ENCODE measurements around the gene AFP.

Gene AFP

GRCh38 chr4:73470728-73471127 lies 34.7 kb downstream of the AFP start:
- no peak overlapping the region for H3K4me3 ChIP-seq (ENCODE audit: low read depth, low read length)
- DNase-seq (ENCODE audit: low read depth), result no peak
- TF ChIP-seq CTCF (IDR thresholded peaks at IDR 0.05; ENCODE audit: insufficient read depth, low read depth, low read length, missing control alignments), result no peak

DNA sequence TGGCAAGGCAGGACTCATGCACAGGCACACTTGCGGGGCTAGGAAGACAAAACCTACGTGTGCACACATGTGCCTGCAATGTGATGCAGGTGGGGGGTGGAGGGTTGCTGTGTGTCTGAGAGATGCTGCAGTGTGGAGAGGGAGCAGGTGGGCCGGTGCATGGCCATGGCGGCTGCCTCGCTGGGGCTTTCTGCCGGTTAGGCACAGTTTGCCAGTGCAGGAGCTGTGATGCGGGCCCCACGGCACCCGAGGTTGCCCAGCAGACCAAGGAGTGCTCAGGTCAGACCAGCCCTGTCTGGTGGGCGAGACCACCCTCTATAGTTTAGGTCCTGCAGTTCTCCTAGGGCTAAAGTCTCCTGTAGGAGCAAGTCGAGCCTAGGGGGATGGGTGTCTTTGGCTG lies 41.2 kb downstream of the AFP start:
- no peak for DNase-seq (ENCODE audit: low read depth)
- no peak for TF ChIP-seq CTCF (IDR thresholded peaks at IDR 0.05; ENCODE audit: insufficient read depth, low read depth, low read length, missing control alignments)

GRCh38 chr4:73479323-73479722 lies 43.3 kb downstream of the AFP start:
- DNase-seq (ENCODE audit: low read depth), result no peak
- H3K4me3 ChIP-seq (ENCODE audit: low read depth, low read length), result no peak overlapping the region
- no peak for TF ChIP-seq CTCF (IDR thresholded peaks at IDR 0.05; ENCODE audit: insufficient read depth, low read depth, low read length, missing control alignments)

More for the DNA sequence above, 41.2 kb downstream of the AFP start:
- H3K4me3 ChIP-seq (ENCODE audit: low read depth, low read length), result no peak overlapping the region

GRCh38 chr4:73481358-73481757 lies 45.3 kb downstream of the AFP start, which contains the start of gene AFM:
TSS of gene AFM (plus strand) at chr4:73481745. CDS start at chr4:73481776, 31 bp downstream.
- no peak for DNase-seq (ENCODE audit: low read depth)
- no peak within 1 kb of the TSS for H3K4me3 ChIP-seq (ENCODE audit: low read depth, low read length)
- TF ChIP-seq CTCF (IDR thresholded peaks at IDR 0.05; ENCODE audit: insufficient read depth, low read depth, low read length, missing control alignments), result no peak

GRCh38 chr4:73485085-73485484 lies 49.1 kb downstream of the AFP start:
- no peak overlapping the region for H3K4me3 ChIP-seq (ENCODE audit: low read depth, low read length)
- no peak for TF ChIP-seq CTCF (IDR thresholded peaks at IDR 0.05; ENCODE audit: insufficient read depth, low read depth, low read length, missing control alignments)
- no peak for DNase-seq (ENCODE audit: low read depth)

- no peak for TF ChIP-seq CTCF (IDR thresholded peaks at IDR 0.05; ENCODE audit: insufficient read depth, low read depth, low read length, missing control alignments)
- H3K4me3 ChIP-seq (ENCODE audit: low read depth, low read length), result no peak overlapping the region
- DNase-seq (ENCODE audit: low read depth), result no peak
Observed at GRCh38 chr4:73485596-73485995, 49.6 kb downstream of the AFP start.

DNA sequence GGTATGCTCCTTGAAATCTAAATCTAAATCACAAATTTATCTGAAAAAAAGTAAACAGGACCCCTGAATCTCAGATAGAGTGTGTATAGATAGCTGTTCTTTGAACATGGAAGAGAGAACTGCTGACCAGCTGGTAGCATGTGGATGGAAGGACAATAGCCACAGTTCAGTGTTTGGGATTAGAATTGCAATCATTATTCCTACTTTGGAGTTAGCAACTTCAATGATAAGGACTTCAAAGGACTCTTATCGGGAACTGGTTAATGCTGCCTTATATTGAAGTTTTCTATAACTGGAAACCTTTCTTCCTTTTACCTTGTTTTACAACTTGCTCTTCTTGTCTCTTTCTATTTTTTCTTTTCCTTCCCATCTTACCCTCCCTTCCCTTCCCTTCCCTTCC lies 50.5 kb downstream of the AFP start:
- no peak for DNase-seq (ENCODE audit: low read depth)
- no peak overlapping the region for H3K4me3 ChIP-seq (ENCODE audit: low read depth, low read length)
- no peak for TF ChIP-seq CTCF (IDR thresholded peaks at IDR 0.05; ENCODE audit: insufficient read depth, low read depth, low read length, missing control alignments)

Measured in GM12865 (cell line).